ENCODE data around the gene OR2G3. TPM values are rescaled to one million over a fixed set of nuclear protein-coding genes. Genes with fewer than 3 reads are reported as not detected.

The OR2G3 gene
- total RNA-seq, result not detected
- long read RNA-seq, result 0 reads

- no peak for TF ChIP-seq CTCF (IDR thresholded peaks at IDR 0.05; ENCODE audit: borderline replicate concordance)
- no peak for DNase-seq
- intact Hi-C loops (cut with micrococcal nuclease), result no loop called here
Observed at GRCh38 chr1:247605286-247605685, at the start of gene OR2G3. TSS of gene OR2G3 (plus strand) at chr1:247605586. CDS start at chr1:247605586, 0 bp downstream.

GRCh38 chr1:247557926-247558674 lies 47.3 kb upstream of the OR2G3 start:
- no peak for TF ChIP-seq CTCF (IDR thresholded peaks at IDR 0.05; ENCODE audit: borderline replicate concordance)
- Histone ChIP-seq H3K27ac (replicated peaks) (no peak overlapping the region), H3K9me3 (replicated peaks) (no peaks in the 10 kb centered on the region), H3K36me3 (no peaks in the 10 kb centered on the region), H3K4me3 (no peak overlapping the region), H3K4me1 (no peaks in the 10 kb centered on the region), H3K27me3 (ENCODE audit: low read depth) (peaks cover 7% of the 10 kb centered on the region)
- DNase-seq, result no peak
- intact Hi-C loops (cut with micrococcal nuclease), result no loop called here

More at GRCh38 chr1:247605286-247605685, at the start of gene OR2G3:
- Histone ChIP-seq H3K27ac (replicated peaks) (no peak within 1 kb of the TSS), H3K27me3 (ENCODE audit: low read depth) (no peaks in the 10 kb centered on the region), H3K36me3 (no peaks in the 10 kb centered on the region), H3K4me1 (no peaks in the 10 kb centered on the region), H3K4me3 (no peak within 1 kb of the TSS), H3K9me3 (replicated peaks) (peaks cover 12% of the 10 kb centered on the region)

- TF ChIP-seq CTCF (IDR thresholded peaks at IDR 0.05; ENCODE audit: borderline replicate concordance), result no peak
- peaks cover 4% of the 10 kb centered on the region for H3K27me3 ChIP-seq (ENCODE audit: low read depth)
- H3K36me3 ChIP-seq, result no peaks in the 10 kb centered on the region
- no peak overlapping the region for H3K4me3 ChIP-seq
- intact Hi-C loops (cut with micrococcal nuclease), result no loop called here
- H3K27ac ChIP-seq (replicated peaks), result no peak overlapping the region
- DNase-seq, result no peak
- H3K4me1 ChIP-seq, result no peaks in the 10 kb centered on the region
- H3K9me3 ChIP-seq (replicated peaks), result no peaks in the 10 kb centered on the region
Observed at GRCh38 chr1:247561711-247562110, 43.7 kb upstream of the OR2G3 start.

- Histone ChIP-seq H3K4me1 (no peaks in the 10 kb centered on the region), H3K4me3 (no peak overlapping the region), H3K27me3 (ENCODE audit: low read depth) (no peaks in the 10 kb centered on the region), H3K36me3 (no peaks in the 10 kb centered on the region), H3K27ac (replicated peaks) (no peak overlapping the region), H3K9me3 (replicated peaks) (no peaks in the 10 kb centered on the region)
- intact Hi-C loops (cut with micrococcal nuclease), result no loop called here
- DNase-seq, result no peak
- TF ChIP-seq CTCF (IDR thresholded peaks at IDR 0.05; ENCODE audit: borderline replicate concordance), result no peak
Observed at GRCh38 chr1:247562198-247562597, 43.2 kb upstream of the OR2G3 start.

- TF ChIP-seq CTCF (IDR thresholded peaks at IDR 0.05; ENCODE audit: borderline replicate concordance), result no peak
- no peak overlapping the region for H3K27ac ChIP-seq (replicated peaks)
- DNase-seq, result no peak
- no peak overlapping the region for H3K4me3 ChIP-seq
- H3K9me3 ChIP-seq (replicated peaks), result peaks cover 15% of the 10 kb centered on the region
- no peaks in the 10 kb centered on the region for H3K4me1 ChIP-seq
- intact Hi-C loops (cut with micrococcal nuclease), result no loop called here
- no peaks in the 10 kb centered on the region for H3K27me3 ChIP-seq (ENCODE audit: low read depth)
- H3K36me3 ChIP-seq, result no peaks in the 10 kb centered on the region
Observed at GRCh38 chr1:247574236-247574635, 31.1 kb upstream of the OR2G3 start.

Data from left ventricle myocardium inferior (tissue), 1 donor.